SJSA1 (cell line): ENCODE measurements around the gene CLIC6. TPM values are rescaled to one million over a fixed set of nuclear protein-coding genes. Genes with fewer than 3 reads are reported as not detected.

ENCODE experiments used
- DNase-seq, 2 experiments: peaks; one replicate each; pipeline ENCODE4 v3.0.0-alpha.2; 2015 to 2020; ENCODE audit warnings: low spot score in 2 of 2, low read depth in 1 of 2
- H3K27ac ChIP-seq: fragments of 250-450 bp; sonication (Bioruptor Pico); 2 replicates; pipeline ENCODE4 v1.5.1; 2020; ENCODE audit warnings: mild to moderate bottlenecking, moderate library complexity
- H3K27me3 ChIP-seq: fragments of 250-450 bp; sonication (Bioruptor Pico); replicated peaks from 2 replicates; pipeline ENCODE4 v1.5.1; 2020; ENCODE audit warnings: mild to moderate bottlenecking, moderate library complexity
- H3K36me3 ChIP-seq: fragments of 250-450 bp; sonication (Bioruptor Pico); 2 replicates; pipeline ENCODE4 v1.5.1; 2020; ENCODE audit warnings: mild to moderate bottlenecking
- H3K4me1 ChIP-seq: fragments of 250-450 bp; sonication (Bioruptor Pico); replicated peaks from 2 replicates; pipeline ENCODE4 v1.6.1; 2021; ENCODE audit warnings: mild to moderate bottlenecking
- H3K4me3 ChIP-seq: fragments of 250-450 bp; sonication (Bioruptor Pico); 2 replicates; pipeline ENCODE4 v1.5.1; 2020; ENCODE audit warnings: mild to moderate bottlenecking
- H3K9me3 ChIP-seq: fragments of 250-450 bp; sonication (Bioruptor Pico); replicated peaks from 2 replicates; pipeline ENCODE4 v1.5.1; 2020; ENCODE audit warnings: mild to moderate bottlenecking
- total RNA-seq: library from RNA; depleted of rRNA; stranded (reverse); fragments of >200 nt; shearing (Covaris generic); gene quantifications from 2 replicates; pipeline ENCODE4 v1.2.3, GENCODE V29; 2014

The CLIC6 gene
- total RNA-seq, 1 experiment from 2014 or later = not detected

GRCh38 chr21:34690793-34691175 lies 22.0 kb downstream of the CLIC6 start:
- no peak for DNase-seq
- no peaks in the 10 kb centered on the region; the same call in 1 of the 2 replicates for H3K9me3 ChIP-seq
- 0 out of 2 replicates have a peak, but pooled peaks cover 6% of the 10 kb centered on the region for H3K4me1 ChIP-seq
- H3K36me3 ChIP-seq = no peaks in the 10 kb centered on the region
- H3K4me3 ChIP-seq = no peak overlapping the region
- no peak overlapping the region for H3K27ac ChIP-seq
- H3K27me3 ChIP-seq = no peaks in the 10 kb centered on the region

DNA sequence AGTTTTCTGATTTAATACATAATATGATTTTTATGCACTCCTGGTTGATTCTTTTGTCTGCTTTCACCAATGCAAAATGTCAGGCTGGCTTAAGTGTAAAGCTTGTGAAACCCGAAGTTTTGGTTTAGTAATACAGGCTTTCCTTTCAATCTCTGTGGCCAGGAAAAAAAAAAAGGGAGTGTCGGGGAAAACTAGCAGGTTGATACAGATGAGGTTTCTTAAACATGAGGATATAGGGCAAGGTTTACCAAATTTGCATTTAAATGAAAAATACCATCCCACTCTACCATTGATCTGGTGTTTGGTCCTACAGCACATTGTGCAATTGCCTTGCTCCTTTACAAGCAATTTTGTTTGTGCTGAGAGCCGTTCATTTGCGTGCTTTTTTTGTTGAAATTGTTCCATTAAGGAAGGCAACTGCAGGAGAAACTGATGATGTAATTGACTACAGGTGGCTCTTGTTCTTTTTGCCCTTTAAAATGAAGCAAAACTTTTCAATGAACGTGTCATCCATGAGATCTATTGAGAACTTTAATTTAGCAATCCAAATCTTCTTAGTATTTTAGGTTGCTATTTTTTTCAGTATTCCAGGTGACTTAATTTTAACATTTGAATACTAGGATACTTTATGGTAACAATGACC lies 22.7 kb downstream of the CLIC6 start:
- 0 out of 2 replicates have a peak, but pooled peaks cover 6% of the 10 kb centered on the region for H3K4me1 ChIP-seq

DNA sequence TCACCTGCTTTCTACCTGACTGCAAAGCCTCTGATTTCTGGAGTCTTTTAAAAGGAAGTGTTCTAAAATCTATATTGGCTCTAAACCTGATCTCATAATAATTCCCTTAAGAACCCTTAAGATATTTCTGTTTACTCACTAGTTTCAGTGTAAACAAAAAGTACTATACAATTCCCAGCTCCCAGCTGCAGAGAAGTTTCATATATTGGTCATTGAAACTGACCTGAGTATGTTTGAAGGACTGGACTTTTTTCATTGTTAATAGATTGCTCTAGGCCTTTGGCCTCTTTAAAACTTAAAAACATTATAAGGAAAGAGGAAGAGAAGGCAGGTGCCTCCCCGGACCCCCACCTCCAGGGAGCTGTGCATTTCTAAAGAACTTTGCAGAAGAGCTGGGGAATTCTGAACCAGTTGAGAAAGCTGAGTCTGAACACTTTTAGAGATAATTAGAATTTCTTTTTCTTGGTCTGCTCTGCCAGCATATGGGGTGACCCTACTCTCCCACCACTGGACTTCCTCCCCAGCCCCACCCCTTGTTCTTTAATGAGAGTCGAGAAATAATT lies 23.7 kb downstream of the CLIC6 start:
- no peak for DNase-seq

More for the DNA sequence above, 22.7 kb downstream of the CLIC6 start:
- Histone ChIP-seq H3K9me3 (no peaks in the 10 kb centered on the region; the same call in 1 of the 2 replicates), H3K36me3 (no peaks in the 10 kb centered on the region), H3K27ac (no peak overlapping the region), H3K4me3 (no peak overlapping the region), H3K27me3 (no peaks in the 10 kb centered on the region)
- no peak for DNase-seq

DNA sequence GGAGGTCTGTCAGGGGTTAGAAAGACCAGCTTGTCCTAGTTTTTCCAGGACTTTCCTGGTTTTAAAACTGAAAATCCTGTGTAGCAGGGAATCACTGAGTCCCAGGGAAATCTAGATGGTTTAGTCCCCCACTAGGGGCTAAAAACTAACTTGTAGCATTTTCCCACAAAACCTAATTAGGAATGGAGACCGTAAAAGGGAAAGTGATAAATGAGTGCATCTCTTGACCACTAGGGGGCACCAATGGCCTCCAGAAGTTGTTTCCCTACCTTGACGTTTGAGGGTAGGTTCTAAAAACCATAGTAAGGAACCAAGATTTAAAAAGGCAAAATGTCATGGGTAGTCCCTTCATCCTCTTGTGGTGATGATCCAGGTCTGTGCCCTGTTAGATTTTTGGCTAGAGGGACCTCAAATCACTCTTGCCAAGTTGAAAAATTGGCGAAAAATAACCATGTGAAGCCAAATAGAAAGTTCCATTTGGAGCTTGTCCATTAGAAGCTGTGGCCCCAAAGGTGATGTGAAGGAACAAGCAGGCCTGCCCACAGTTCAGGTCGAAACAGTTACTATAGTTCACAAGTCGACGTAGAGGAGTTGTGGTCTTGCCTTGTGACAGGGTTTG lies 24.5 kb downstream of the CLIC6 start:
- Histone ChIP-seq H3K4me3 (no peak overlapping the region), H3K9me3 (no peaks in the 10 kb centered on the region; the same call in 1 of the 2 replicates), H3K4me1 (peaks cover 8% of the 10 kb centered on the region), H3K27ac (no peak overlapping the region), H3K27me3 (no peaks in the 10 kb centered on the region), H3K36me3 (no peaks in the 10 kb centered on the region)
- peak in 1 of 2 experiments; percentile 61 for DNase-seq

More for the DNA sequence above, 23.7 kb downstream of the CLIC6 start:
- Histone ChIP-seq H3K27me3 (no peaks in the 10 kb centered on the region), H3K4me3 (no peak overlapping the region), H3K4me1 (0 out of 2 replicates have a peak, but pooled peaks cover 6% of the 10 kb centered on the region), H3K36me3 (no peaks in the 10 kb centered on the region), H3K9me3 (no peaks in the 10 kb centered on the region; the same call in 1 of the 2 replicates), H3K27ac (no peak overlapping the region)

DNA sequence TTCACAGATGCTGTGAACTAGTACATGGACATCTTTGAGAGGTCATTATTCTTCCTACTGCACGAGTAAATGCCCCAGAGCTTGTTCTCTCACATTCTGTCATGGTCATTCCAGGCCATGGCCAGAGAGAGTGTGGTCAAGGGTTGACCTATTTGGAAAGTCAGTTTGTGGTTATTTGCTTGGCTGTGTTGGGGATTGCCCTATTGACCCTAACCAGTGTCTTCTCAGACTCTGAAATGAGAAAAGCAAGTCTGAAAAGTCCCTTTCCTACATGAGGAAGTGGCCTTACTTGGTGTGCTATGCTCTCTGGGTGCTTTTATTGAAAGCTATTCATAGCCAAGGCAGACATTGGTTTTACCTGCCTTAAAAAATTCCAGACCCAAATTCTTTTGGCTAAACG lies 26.6 kb downstream of the CLIC6 start:
- Histone ChIP-seq H3K4me1 (peaks cover 16% of the 10 kb centered on the region), H3K9me3 (no peaks in the 10 kb centered on the region; the same call in 1 of the 2 replicates), H3K27me3 (no peaks in the 10 kb centered on the region), H3K27ac (no peak overlapping the region), H3K4me3 (no peak overlapping the region), H3K36me3 (no peaks in the 10 kb centered on the region)
- DNase-seq = no peak

DNA sequence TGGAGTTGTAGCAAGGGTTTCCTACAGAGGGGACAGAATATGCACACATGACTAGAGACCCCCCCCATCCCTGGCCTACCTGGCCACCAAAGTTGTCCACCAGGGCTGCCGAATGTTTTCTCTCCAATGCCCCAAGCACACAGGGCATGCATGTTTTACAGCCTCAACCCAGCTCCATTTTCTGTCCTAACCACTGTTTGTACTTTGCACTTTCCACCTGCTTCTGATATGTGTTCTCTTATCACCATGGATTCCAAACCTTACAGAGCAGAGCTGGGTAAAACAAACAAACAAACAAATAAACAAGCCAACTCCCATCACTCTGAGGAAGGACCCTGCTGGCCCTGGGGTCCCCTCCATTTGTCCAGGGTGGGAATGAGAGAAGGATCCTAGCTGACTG lies 27.3 kb downstream of the CLIC6 start:
- H3K9me3 ChIP-seq = no peaks in the 10 kb centered on the region; the same call in 1 of the 2 replicates
- no peak for DNase-seq
- no peak overlapping the region for H3K4me3 ChIP-seq
- no peak overlapping the region for H3K27ac ChIP-seq
- no peaks in the 10 kb centered on the region for H3K27me3 ChIP-seq
- peaks cover 16% of the 10 kb centered on the region for H3K4me1 ChIP-seq
- H3K36me3 ChIP-seq = no peaks in the 10 kb centered on the region

- no peak for DNase-seq
- Histone ChIP-seq H3K36me3 (no peaks in the 10 kb centered on the region), H3K27ac (no peak overlapping the region), H3K27me3 (no peaks in the 10 kb centered on the region), H3K4me1 (peaks cover 31% of the 10 kb centered on the region), H3K9me3 (no peaks in the 10 kb centered on the region; the same call in 1 of the 2 replicates), H3K4me3 (no peak overlapping the region)
These were observed 29.0 kb downstream of the CLIC6 start for GRCh38 chr21:34697826-34698225.

GRCh38 chr21:34698270-34699015 lies 29.6 kb downstream of the CLIC6 start:
- DNase-seq = no peak

DNA sequence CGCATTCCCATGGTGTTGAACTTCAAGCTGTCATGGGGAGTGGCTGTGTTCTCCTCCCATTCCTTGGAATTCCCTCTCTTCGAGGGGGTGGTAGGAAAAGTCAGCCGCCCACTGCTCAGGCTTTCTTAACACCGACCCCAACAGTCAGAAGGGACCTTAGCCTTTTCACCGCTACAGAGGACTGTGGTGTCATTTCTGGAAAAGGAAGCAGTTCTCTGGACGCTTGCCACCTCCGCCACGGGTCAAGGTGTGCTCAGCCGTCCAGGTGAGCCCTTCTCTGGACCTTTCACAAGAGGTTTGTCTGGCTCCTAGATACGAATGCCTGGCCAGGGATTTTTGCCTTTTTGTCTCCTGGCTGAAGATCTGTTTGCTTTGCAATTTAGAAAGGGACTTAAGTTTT lies 31.8 kb downstream of the CLIC6 start:
- Histone ChIP-seq H3K36me3 (no peaks in the 10 kb centered on the region), H3K27me3 (no peaks in the 10 kb centered on the region), H3K9me3 (no peaks in the 10 kb centered on the region), H3K4me3 (no peak overlapping the region), H3K4me1 (peaks cover 27% of the 10 kb centered on the region), H3K27ac (no peak overlapping the region)
- DNase-seq = no peak

More at GRCh38 chr21:34698270-34699015, 29.6 kb downstream of the CLIC6 start:
- H3K36me3 ChIP-seq = no peaks in the 10 kb centered on the region
- H3K27me3 ChIP-seq = no peaks in the 10 kb centered on the region
- H3K27ac ChIP-seq = no peak overlapping the region
- no peak overlapping the region for H3K4me3 ChIP-seq
- peaks cover 28% of the 10 kb centered on the region for H3K4me1 ChIP-seq
- H3K9me3 ChIP-seq = no peaks in the 10 kb centered on the region; the same call in 1 of the 2 replicates

- Histone ChIP-seq H3K4me1 (peaks cover 27% of the 10 kb centered on the region), H3K36me3 (no peaks in the 10 kb centered on the region), H3K4me3 (no peak overlapping the region), H3K27me3 (no peaks in the 10 kb centered on the region), H3K27ac (peak overlapping the region; percentile 87), H3K9me3 (no peaks in the 10 kb centered on the region)
- DNase-seq = no peak
These were observed 32.9 kb downstream of the CLIC6 start for GRCh38 chr21:34701726-34702125.

- peak; percentile 47 to 71 for DNase-seq
- Histone ChIP-seq H3K9me3 (no peaks in the 10 kb centered on the region), H3K4me1 (peaks cover 27% of the 10 kb centered on the region), H3K27ac (peak overlapping the region; percentile 87), H3K27me3 (no peaks in the 10 kb centered on the region), H3K36me3 (no peaks in the 10 kb centered on the region), H3K4me3 (no peak overlapping the region)
These were observed 33.8 kb downstream of the CLIC6 start for GRCh38 chr21:34702341-34703170.

DNA sequence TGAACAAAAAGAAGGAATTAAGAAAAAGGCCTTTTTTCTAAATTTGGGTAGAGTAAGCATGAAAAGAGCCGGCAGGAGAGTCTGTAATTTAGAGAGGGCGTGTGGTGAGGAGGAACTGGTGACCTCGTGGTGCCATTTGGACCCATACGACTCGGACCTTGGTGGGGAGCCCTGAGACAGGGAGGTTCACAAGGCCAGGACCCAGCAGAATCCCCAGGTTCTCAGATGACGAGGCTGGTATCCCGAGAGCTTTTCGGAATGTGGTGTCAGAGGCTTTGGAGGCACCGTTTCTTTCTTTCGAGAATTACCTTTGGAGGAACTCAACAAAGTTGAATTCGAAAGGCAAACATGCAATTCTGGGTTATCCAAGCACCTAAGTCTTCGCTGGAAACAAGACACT lies 34.8 kb downstream of the CLIC6 start:
- no peak for DNase-seq
- H3K27me3 ChIP-seq = no peaks in the 10 kb centered on the region
- no peak overlapping the region for H3K27ac ChIP-seq
- H3K9me3 ChIP-seq = no peaks in the 10 kb centered on the region
- H3K4me3 ChIP-seq = no peak overlapping the region
- H3K36me3 ChIP-seq = no peaks in the 10 kb centered on the region
- peaks cover 22% of the 10 kb centered on the region for H3K4me1 ChIP-seq

GRCh38 chr21:34704119-34704518 lies 35.3 kb downstream of the CLIC6 start:
- Histone ChIP-seq H3K27me3 (no peaks in the 10 kb centered on the region), H3K27ac (no peak overlapping the region), H3K9me3 (no peaks in the 10 kb centered on the region), H3K4me3 (no peak overlapping the region), H3K4me1 (peaks cover 17% of the 10 kb centered on the region), H3K36me3 (no peaks in the 10 kb centered on the region)
- DNase-seq = no peak
